ENCODE measurements around the gene NENF.
"Not testable (repeated sequence)": the region's sequence is repeated elsewhere in the genome, so short reads cannot be mapped to it uniquely, and the experiment has no call there.

Gene NENF

GRCh38 chr1:212470059-212470458 is 37.3 kb downstream of the NENF start:
- no peak for TF ChIP-seq CTCF (conservative IDR thresholded peaks at IDR 0.05; ENCODE audit: low read length)
- no peak overlapping the region for H3K4me3 ChIP-seq (ENCODE audit: low read length)
- DNase-seq (ENCODE audit: low read depth): peak; percentile 97

GRCh38 chr1:212471286-212471685 is 38.6 kb downstream of the NENF start:
- no peak overlapping the region for H3K4me3 ChIP-seq (ENCODE audit: low read length)
- DNase-seq (ENCODE audit: low read depth): no peak
- TF ChIP-seq CTCF (conservative IDR thresholded peaks at IDR 0.05; ENCODE audit: low read length): no peak

GRCh38 chr1:212471891-212472675 is 39.4 kb downstream of the NENF start:
- no peak for TF ChIP-seq CTCF (conservative IDR thresholded peaks at IDR 0.05; ENCODE audit: low read length)
- DNase-seq (ENCODE audit: low read depth): no peak
- H3K4me3 ChIP-seq (ENCODE audit: low read length): no peak overlapping the region

GRCh38 chr1:212473729-212474128 is 41.0 kb downstream of the NENF start:
- no peak for DNase-seq (ENCODE audit: low read depth)
- no peak overlapping the region for H3K4me3 ChIP-seq (ENCODE audit: low read length)
- no peak for TF ChIP-seq CTCF (conservative IDR thresholded peaks at IDR 0.05; ENCODE audit: low read length)

- H3K4me3 ChIP-seq (ENCODE audit: low read length): no peak overlapping the region
- no peak for DNase-seq (ENCODE audit: low read depth)
- TF ChIP-seq CTCF (conservative IDR thresholded peaks at IDR 0.05; ENCODE audit: low read length): no peak
Observed at GRCh38 chr1:212475151-212475550, 42.4 kb downstream of the NENF start.

- not testable (repeated sequence) for H3K4me3 ChIP-seq (ENCODE audit: low read length); DNase-seq (ENCODE audit: low read depth)
Observed at GRCh38 chr1:212475831-212476230, 43.1 kb downstream of the NENF start.

GRCh38 chr1:212477014-212477679 is 44.4 kb downstream of the NENF start:
- peak; percentile 97 for TF ChIP-seq CTCF (conservative IDR thresholded peaks at IDR 0.05; ENCODE audit: low read length)
- H3K4me3 ChIP-seq (ENCODE audit: low read length): no peak overlapping the region
- DNase-seq (ENCODE audit: low read depth): peak; percentile 80
